Bronchial smooth muscle cell (primary cell): ENCODE results near the gene GPM6B. TPM values are rescaled to one million over a fixed set of nuclear protein-coding genes. Genes with fewer than 3 reads are reported as not detected.

Experiments used
- total RNA-seq: library from RNA; depleted of rRNA; stranded (reverse); fragments of >200 nt; gene quantifications from 2 replicates; pipeline ENCODE4 v1.2.1, GENCODE V29; 2014

Gene GPM6B
- 0.60 and 7.7 TPM in 2 replicates for total RNA-seq

GRCh38 chrX:13816643-13817627 is at the start of gene GPM6B:
GPM6B (minus strand) TSS chrX:13817093; CDS start chrX:13816904, 189 bp downstream.

GRCh38 chrX:13734278-13735172 is 82.4 kb downstream of the GPM6B start, which contains the start of the genes OFD1 and TRAPPC2:
OFD1 (plus strand) TSS chrX:13734748; CDS start chrX:13735072, 324 bp downstream.
TRAPPC2 (minus strand) TSS chrX:13734620; CDS start chrX:13719963, 14,657 bp downstream.

Other genes starting within 250 kb of the GPM6B start
- gene EGFL6, start 247.5 kb downstream of the GPM6B start, total RNA-seq = under 0.01 TPM in 1 of 2 replicates, not detected in the other
- 2.5 and 6.0 TPM in 2 replicates for gene TCEANC, start 164.0 kb downstream of the GPM6B start, total RNA-seq
- 25.0 and 30.7 TPM in 2 replicates for gene RAB9A, start 128.0 kb downstream of the GPM6B start, total RNA-seq
- 13.2 and 15.3 TPM in 2 replicates for gene TRAPPC2, start 82.5 kb downstream of the GPM6B start, total RNA-seq
- 8.3 and 12.3 TPM in 2 replicates for gene OFD1, start 82.3 kb downstream of the GPM6B start, total RNA-seq
- gene GEMIN8, start 212.8 kb upstream of the GPM6B start, total RNA-seq = 16.1 and 17.0 TPM in 2 replicates